GM10847 (cell line): Measurements from ENCODE around the gene TSPAN3.

Source experiments
- POLR2A ChIP-seq: IDR thresholded peaks from 2 replicates; pipeline ENCODE4 v1.6.1; 2011; ENCODE audit not compliant: insufficient read length; ENCODE audit errors: extremely low read depth

The TSPAN3 gene

DNA sequence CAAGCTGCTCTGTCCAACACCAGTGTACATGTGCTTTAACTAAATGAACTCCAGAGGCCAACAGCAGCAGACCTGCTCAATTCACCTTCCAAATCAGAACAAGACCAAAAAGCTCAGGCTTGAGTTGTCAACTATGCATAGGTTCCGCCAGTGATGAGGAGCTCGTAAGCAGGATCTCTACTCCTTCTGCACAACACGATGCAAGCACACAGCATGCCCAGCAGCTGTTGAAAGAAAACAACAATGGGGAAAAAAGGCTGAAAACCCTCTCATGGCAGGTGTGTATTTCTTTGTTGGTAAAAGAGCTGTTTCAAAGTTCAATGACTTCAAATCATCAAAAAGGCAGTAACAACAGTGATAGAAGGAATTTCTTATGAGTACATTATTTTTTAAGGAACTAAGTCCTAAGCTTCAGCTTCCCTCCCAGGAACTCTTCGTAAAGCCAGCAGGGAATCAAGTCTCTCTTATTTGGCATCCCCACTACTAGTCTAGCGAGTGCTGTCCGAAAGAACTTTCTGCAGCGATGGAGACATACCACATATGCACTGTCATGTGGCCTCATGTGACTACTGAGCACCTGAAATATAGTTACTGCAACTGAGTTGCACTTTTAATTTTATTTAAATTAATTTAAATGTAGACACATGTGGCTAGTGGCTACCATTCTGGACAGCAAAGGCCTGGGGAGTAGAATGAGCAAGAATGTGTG, 24.1 kb downstream of the TSPAN3 start:
- no peak for TF ChIP-seq POLR2A

DNA sequence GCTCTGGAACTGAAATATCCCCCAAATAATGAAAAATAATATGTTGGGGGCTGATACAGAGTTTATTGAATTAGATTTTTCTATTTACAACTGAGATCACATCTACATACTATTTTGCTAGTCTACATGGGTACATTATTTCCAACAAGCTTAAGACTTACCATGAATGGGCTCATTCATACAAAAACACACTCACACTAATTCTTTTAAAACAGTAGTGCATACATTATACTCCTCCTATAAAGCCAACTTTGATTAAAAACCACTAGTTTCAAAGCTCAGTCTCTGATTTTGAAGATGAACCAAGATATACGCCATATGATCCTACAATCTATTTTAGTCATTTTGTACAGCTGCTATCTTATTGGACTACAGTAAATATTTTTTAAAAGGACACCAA, 24.9 kb downstream of the TSPAN3 start:
- TF ChIP-seq POLR2A: no peak

DNA sequence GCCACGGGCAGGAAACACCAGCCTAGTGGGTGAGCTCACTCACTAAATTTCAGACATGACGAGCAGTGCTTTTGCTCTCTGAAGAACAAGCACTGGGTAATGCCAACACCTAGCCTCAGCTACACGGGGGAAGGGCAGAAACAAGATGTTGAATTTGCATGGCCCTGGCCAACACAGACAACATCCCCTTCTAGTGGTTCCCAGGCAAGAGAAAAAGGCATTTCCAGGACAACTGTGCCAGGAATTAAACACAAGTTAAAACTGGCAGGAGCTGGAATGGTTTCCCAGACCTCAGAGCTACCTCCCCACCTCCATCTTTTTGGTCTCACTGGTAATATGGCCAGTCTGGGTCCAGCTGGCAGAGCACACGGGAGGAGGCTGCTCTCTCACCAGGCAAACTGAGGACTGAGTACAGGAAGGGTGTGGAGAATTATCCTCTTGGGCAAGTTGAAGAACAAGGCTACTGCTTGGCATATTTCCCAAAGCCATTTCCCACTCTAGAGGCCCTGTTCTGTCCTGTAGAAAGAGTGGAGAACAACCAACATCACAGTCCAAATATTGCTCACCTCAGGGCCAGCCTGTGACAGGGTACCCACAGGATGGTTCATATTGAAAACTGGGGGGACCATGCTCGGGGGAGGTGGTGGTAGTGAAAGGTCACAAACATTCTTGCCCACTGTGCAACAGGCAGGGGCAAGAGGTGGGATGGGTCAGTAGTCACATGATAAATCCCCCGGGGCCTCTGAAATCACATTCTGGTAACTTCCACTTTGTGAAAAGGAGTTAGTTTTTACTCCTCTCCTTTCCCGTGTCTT, 26.5 kb downstream of the TSPAN3 start:
- no peak for TF ChIP-seq POLR2A

DNA sequence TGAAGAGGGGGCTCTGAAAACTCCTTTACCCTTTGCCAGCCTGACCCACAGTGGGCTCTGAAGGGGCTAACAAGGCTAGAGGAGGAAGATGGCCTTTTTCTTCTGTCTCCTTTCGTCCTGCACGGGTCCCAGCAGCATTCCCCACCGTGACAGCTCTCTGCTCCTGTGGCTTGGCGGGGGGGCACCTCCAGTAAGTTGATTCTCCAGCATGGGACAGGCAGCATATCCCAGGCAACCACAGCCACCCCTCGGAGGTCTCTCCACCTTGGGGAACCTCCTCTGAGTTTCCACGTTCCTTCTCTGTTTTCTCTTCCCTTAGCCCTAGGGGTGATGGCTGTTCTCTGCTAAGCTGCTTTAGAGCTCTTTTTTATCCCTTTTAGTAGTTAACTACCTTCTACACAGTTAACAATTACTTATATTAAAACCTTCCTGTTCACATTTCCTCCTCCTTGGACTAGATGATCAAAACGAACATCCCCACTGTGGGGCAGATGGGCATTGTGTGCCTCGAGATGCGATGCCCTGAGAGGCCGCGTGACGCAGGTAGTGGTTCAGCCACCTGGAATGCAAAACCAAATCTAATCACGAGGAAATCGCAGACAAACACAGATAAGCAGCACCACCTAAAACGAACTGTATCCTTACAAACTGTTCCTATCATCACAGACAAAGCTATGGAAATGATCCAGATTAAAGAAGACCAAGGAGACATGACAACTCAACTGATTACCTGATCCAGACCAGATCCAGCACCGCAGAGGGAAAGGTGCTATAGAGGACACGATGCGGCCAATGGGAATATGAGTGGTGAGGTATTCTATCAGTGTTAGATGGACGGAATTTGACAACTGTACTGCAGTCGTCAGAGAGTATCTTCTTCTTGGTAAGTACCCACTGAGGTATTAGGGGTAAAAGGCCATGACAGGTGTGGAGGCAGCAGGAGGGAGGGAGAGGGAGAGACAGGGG, 27.7 kb downstream of the TSPAN3 start:
- TF ChIP-seq POLR2A: no peak

DNA sequence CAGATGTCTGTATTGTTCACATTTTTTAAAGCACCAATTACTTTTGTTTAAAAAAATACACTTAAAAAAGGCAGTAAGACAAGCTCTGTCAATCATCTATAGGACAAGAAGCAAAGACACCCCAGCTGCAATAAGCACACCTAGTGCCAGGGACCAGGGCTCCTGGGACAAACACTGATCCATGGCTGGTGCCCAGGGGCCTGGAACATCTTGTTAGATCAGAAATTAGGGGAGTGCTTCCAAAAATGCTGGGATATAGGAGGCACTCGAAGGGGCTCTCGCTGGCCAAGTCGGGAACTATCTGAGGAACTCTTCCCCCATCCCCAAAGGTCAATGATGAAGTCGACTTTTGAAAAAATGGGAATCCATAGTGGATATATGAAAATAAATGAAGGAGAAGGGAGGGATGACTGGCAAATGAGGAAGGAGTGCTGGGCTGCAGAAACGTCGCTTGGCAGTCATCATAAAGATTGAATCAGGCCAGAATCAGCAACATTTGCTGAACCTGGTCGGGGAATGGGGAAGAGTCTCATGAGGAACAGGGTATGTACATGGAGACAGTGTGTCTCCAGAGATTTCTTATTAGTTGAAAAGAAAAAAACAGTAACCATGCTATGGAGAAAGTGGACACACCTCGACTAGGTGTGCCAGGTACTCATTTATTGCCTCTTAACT, 28.5 kb downstream of the TSPAN3 start:
- TF ChIP-seq POLR2A: no peak

DNA sequence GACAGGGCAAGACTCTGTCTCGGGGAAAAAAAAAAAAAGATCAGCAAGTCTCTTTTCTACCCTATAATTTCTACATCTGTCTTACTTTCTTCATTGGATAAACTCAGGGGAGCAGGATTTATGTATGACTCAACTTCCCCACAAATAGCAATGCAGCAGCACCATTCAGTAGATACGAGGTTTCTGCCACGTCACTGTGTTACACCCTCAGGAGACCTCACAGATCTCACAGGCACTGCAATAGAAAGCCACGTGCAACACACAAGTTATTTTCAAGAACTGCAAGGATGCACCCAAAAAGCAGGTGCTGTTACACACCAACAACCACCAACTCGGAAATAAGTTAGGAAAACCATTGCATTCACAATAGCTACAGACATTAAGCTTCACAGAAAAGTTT, 30.2 kb downstream of the TSPAN3 start:
- no peak for TF ChIP-seq POLR2A

DNA sequence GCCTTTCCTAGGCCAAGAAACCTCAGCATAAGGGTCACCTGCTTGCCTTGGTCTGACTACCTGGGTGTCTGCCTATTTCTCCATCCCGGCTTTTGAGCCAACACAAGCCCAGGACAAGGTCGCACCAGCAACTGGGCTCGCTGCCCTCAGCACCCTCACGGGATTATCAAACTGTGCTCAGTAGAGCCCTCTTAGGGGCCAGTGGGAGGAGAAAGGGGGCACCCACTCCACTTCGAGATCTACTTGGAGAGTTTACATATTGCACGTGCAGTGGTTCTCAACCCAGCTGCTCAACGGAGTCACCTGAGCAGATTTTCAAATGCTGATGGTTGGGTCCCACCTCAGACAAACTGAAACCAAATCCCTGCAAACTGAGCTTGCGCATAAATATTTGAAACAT, 31.1 kb downstream of the TSPAN3 start:
- TF ChIP-seq POLR2A: no peak

DNA sequence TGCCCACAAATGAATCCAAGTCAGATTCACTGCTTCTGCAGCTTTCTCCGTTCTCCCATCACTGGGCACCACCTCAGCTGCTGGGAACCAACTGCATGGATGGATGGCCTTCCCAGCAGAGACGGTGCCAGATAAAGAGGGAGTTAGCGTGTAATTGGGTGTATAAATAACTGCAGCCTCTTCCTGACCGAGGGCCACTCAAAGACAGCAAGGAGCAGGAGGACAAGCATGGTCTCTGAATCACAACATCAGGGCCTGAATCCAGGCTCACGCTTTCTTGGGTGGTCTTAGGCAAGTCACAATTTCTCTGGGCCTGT, 31.7 kb downstream of the TSPAN3 start:
- no peak for TF ChIP-seq POLR2A

DNA sequence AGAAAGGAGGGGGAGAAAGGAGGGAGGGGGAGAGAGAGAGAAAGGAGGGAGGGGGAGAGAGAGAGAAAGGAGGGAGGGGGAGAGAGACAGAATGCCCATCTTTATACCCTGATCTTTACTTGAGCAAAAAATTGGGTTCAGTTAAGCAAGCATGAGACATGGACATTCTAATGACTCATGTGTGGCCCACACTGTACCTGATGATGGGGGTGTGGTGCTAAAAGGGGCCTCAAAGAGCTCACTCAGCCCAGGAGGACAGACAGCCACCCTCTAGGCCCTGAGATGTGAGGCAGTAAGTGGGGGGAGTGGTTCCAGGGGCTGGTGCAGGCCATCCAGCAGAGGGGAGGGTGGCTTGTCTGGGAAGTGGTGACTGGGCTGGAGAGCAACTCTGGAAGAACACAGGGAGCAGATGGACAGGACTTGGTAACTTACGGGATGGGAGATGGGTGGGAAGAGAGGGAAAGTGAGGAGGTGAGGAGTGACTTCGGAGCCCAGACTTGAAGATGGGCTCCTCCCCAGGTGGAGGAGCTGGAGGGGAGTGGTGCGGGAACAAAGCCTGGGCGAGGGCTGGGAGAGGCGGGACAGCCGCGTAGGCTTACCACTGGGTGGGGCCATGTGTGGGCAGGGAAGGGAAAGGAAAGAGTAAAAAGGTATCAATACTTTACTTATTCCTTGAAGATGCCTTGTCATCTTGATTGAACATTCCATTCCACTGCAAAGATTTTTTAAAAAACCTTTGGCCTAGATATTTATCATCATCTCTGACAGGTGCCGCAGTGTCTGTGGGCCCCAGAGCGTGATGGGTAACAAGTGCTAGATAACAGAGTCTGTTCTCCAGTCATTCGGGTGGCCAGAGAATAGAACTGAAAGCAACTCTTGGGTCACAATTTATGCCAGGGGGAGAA, 32.3 kb downstream of the TSPAN3 start:
- no peak for TF ChIP-seq POLR2A

DNA sequence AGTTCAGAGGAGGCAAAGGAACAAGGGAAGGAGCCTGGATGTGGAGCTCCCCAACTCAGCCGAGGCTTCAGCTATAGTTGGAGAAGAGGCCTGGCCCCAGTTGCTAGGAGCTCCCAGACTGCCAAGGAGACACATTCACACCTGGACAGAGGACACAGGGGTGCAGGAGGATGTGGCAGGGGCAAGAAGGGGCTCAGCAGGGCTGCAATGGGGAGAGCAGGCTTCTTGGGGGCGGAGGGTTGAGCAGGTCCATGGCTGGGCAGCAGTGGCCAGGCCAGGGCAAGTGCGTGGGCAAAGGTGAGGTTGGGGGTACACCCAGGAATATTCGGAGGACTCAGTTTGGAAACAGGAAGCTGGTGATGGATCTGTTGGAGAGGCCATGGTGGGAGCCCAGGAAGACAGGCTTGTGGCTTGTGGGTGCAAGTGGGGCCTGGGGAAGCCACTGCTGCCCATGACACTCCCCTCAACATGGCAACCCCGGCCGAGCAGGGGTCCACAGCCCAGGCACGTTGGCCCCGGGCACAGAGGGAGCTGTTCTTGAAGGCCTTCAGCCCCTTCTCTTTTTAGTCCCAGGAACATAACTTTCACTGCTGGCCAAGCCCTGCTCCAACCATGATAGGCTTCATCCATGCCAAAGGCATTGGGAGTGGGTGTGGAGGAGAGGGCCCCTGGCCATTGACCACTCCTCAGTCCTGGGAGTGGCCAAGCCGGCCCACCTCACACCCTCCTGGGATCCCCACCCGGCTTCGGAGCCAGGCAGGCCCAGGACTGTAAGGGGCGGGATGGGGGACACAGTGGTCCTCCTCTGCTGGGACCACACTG, 33.3 kb downstream of the TSPAN3 start:
- no peak for TF ChIP-seq POLR2A

DNA sequence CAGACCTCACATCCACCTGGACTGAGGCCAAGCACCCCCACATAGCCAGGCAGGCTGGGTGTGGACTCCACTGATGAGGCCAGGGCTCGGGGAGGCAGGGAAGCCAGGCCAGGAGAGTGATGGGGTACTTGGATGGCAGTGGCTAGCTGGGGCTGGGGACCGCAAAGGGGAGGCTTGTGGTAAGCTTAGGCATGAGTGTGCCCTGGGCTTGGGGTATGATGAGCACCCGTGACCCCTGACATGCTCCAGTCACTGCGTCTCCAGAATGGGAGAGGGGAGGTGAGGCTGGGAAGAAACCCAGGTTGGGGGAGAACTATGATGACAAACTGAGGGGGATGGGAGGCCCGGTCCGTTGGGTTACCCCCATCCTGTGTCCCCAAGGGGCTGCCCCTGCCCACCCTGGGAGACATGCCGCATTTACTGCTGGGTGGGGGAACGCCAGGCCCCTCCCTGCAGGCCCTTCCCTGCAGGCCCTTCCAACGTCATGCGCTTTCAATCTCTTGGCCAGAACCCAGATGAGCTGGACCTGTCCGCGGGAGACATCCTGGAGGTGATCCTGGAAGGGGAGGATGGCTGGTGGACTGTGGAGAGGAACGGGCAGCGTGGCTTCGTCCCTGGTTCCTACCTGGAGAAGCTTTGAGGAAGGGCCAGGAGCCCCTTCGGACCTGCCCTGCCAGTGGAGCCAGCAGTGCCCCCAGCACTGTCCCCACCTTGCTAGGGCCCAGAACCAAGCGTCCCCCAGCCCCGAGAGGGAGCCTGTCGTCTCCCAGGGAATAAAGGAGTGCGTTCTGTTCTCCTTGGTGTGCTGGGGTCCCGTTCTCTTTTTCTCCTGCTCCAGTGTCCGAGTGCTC, 34.1 kb downstream of the TSPAN3 start:
- no peak for TF ChIP-seq POLR2A

DNA sequence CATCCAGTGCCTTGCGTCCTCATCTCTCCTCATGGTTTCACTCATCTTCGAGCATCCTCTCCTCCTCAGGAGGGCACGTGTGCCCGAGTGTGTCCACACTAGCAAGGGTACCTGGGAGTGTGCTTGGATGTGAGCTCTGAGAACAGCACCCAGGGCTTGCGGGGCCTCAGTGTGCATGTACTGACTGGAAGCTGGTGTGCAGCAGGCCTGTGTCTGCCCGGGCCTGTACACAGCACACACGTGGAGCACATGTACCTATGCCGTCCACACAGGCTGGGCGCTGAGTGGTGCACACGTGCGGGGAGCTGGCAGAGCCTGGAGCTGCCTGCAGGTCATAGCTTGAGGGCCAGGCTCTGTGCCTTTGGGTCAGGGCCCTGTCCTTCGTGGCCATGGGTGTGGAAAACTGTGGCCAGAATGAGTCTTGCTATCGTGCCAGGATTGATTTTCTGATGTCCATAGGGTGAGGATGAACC, 34.9 kb downstream of the TSPAN3 start:
- TF ChIP-seq POLR2A: no peak
